Neural cell (in vitro differentiated cells): Measurements from ENCODE around the gene PLEKHA3. TPM values are rescaled to one million over a fixed set of nuclear protein-coding genes. Genes with fewer than 3 reads are reported as not detected.

Experiments
- H2AFZ ChIP-seq: fragments of 200-600, 300-800 bp; sonication (generic), shearing (Covaris generic); 2 replicates; pipeline ENCODE4 v1.6.0; 2014; ENCODE audit warnings: low read depth, mild to moderate bottlenecking, antibody characterized with exemption, low read length, moderate library complexity
- H3F3A ChIP-seq: fragments of 200-600 bp; shearing (Covaris generic); 2 replicates; pipeline ENCODE4 v1.6.1; 2016; ENCODE audit warnings: mild to moderate bottlenecking, moderate library complexity, mixed read lengths, antibody characterized with exemption, low read length; ENCODE audit not compliant: insufficient read depth, poor library complexity, severe bottlenecking
- H3K27ac ChIP-seq: fragments of 200-600, 300-800 bp; sonication (generic), shearing (Covaris generic); 2 replicates; pipeline ENCODE4 v1.5.1; 2014; ENCODE audit warnings: mild to moderate bottlenecking, low read length, moderate library complexity
- H3K27me3 ChIP-seq: fragments of 300-800, 200-600 bp; sonication (generic), shearing (Covaris generic); 2 replicates; pipeline ENCODE4 v1.6.0; 2014; ENCODE audit warnings: mild to moderate bottlenecking, low read depth, low read length, moderate library complexity; ENCODE audit not compliant: insufficient read depth
- H3K36me3 ChIP-seq: fragments of 300-800, 200-600 bp; sonication (generic), shearing (Covaris generic); 2 replicates; pipeline ENCODE4 v1.5.1; 2014; ENCODE audit warnings: mild to moderate bottlenecking, antibody characterized with exemption, low read length, moderate library complexity; ENCODE audit not compliant: insufficient read depth
- H3K4me2 ChIP-seq: fragments of 300-800, 200-600 bp; sonication (generic), shearing (Covaris generic); 2 replicates; pipeline ENCODE4 v1.6.0; 2014; ENCODE audit warnings: mild to moderate bottlenecking, low read length
- H3K4me3 ChIP-seq: fragments of 300-800, 200-600 bp; sonication (generic), shearing (Covaris generic); 2 replicates; pipeline ENCODE4 v1.5.1; 2014; ENCODE audit warnings: mild to moderate bottlenecking, low read length, moderate library complexity
- H3K79me2 ChIP-seq: fragments of 200-600 bp; shearing (Covaris generic); replicated peaks from 2 replicates; pipeline ENCODE4 v1.6.0; 2014; ENCODE audit warnings: mild to moderate bottlenecking, low read length, moderate library complexity; ENCODE audit not compliant: insufficient read depth
- H3K9ac ChIP-seq: fragments of 300-800, 200-600 bp; sonication (generic), shearing (Covaris generic); 2 replicates; pipeline ENCODE4 v1.6.1; 2016; ENCODE audit warnings: mild to moderate bottlenecking, low read length, mixed read lengths
- H3K9me2 ChIP-seq: fragments of 200-600 bp; shearing (Covaris generic); 2 replicates; pipeline ENCODE4 v1.6.1; 2016; ENCODE audit warnings: mild to moderate bottlenecking, low read length, mixed read lengths; ENCODE audit not compliant: insufficient read depth
- H3K9me3 ChIP-seq: fragments of 200-600, 300-800 bp; sonication (generic), shearing (Covaris generic); 2 replicates; pipeline ENCODE4 v1.6.1; 2016; ENCODE audit warnings: mild to moderate bottlenecking, mixed run types, low read length, moderate library complexity, mixed read lengths
- H4K20me1 ChIP-seq: fragments of 200-600 bp; shearing (Covaris generic); 2 replicates; pipeline ENCODE4 v1.6.1; 2016; ENCODE audit warnings: mild to moderate bottlenecking, mixed run types; ENCODE audit not compliant: insufficient read depth
- EP300 ChIP-seq: fragments of 450-650 bp; conservative IDR thresholded peaks from 2 replicates; pipeline ENCODE4 v1.6.1; 2014; ENCODE audit warnings: antibody characterized with exemption, mild to moderate bottlenecking, moderate library complexity; ENCODE audit not compliant: poor library complexity, severe bottlenecking
- EZH2 ChIP-seq: fragments of 200-600, 300-800 bp; shearing (Covaris generic), sonication (generic); IDR thresholded peaks from 2 replicates; pipeline ENCODE4 v1.6.1; 2014; ENCODE audit warnings: antibody characterized with exemption, low read length, borderline replicate concordance, mild to moderate bottlenecking; ENCODE audit not compliant: insufficient read depth, poor library complexity, severe bottlenecking
- MXI1 ChIP-seq: fragments of 450-650 bp; conservative IDR thresholded peaks from 2 replicates; pipeline ENCODE4 v1.6.1; 2014; ENCODE audit warnings: antibody characterized with exemption, mild to moderate bottlenecking; ENCODE audit not compliant: poor library complexity, severe bottlenecking
- POLR2AphosphoS5 ChIP-seq: IDR thresholded peaks from 2 replicates; pipeline ENCODE4 v1.6.1; 2012
- RAD21 ChIP-seq: fragments of 450-650 bp; conservative IDR thresholded peaks from 2 replicates; pipeline ENCODE4 v1.6.1; 2014; ENCODE audit warnings: antibody characterized with exemption, mild to moderate bottlenecking, moderate library complexity
- SMC3 ChIP-seq: fragments of 450-650 bp; conservative IDR thresholded peaks from 2 replicates; pipeline ENCODE4 v1.6.1; 2014; ENCODE audit warnings: antibody characterized with exemption, mild to moderate bottlenecking, moderate library complexity; ENCODE audit not compliant: poor library complexity
- TAF1 ChIP-seq: IDR thresholded peaks from 2 replicates; pipeline ENCODE4 v1.6.1; 2012; ENCODE audit warnings: low read depth
- polyA plus RNA-seq: library from polyadenylated mRNA; depleted of rRNA; stranded (reverse); fragments of >200 nt; gene quantifications from 2 replicates; pipeline ENCODE4 v1.2.3, GENCODE V29; 2014
- TF ChIP-seq, protein P1 (sequence below): IDR thresholded peaks from 2 replicates; pipeline ENCODE4 v1.6.1; 2012; ENCODE audit warnings: borderline replicate concordance
- TF ChIP-seq, protein P2 (sequence below): fragments of 450-650 bp; IDR thresholded peaks from 2 replicates; pipeline ENCODE4 v1.5.1; 2014; ENCODE audit warnings: antibody characterized with exemption, mild to moderate bottlenecking, moderate library complexity; ENCODE audit not compliant: poor library complexity, severe bottlenecking

Gene PLEKHA3
- polyA plus RNA-seq, 1 donor from 2014 or later = 16.8 TPM

DNA sequence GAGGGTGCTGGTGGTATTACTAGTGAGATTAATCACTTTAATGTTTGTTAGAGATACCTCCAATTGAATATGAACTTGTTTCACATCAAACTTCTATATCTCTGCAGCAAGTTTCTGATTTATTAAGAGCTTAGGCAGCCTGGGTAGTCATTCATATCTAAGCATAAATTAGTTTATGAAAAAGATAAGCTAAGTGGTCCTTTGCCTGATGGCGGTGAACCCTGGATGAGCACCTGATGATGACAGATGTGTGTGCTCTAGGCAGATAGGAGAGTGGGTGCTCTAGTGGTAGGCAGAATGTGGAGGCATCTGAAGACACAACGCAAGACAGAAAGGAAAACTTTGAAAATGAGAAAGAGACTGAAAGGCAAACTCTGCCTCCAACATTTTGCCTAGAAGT, 6.9 kb upstream of the PLEKHA3 start:
- H3K27ac ChIP-seq = no peak overlapping the region
- H3K36me3 ChIP-seq = no peaks in the 10 kb centered on the region
- H3K9me3 ChIP-seq = no peaks in the 10 kb centered on the region
- no peak overlapping the region for H3K4me3 ChIP-seq
- no peak overlapping the region for H2AFZ ChIP-seq
- no peaks in the 10 kb centered on the region for H3K9me2 ChIP-seq
- H3K9ac ChIP-seq = no peak overlapping the region
- TF ChIP-seq EP300 (no peak), EZH2 (no peak), MXI1 (no peak), TAF1 (no peak), POLR2AphosphoS5 (no peak), RAD21 (no peak), SMC3 (no peak)
- TF ChIP-seq, protein P1, sequence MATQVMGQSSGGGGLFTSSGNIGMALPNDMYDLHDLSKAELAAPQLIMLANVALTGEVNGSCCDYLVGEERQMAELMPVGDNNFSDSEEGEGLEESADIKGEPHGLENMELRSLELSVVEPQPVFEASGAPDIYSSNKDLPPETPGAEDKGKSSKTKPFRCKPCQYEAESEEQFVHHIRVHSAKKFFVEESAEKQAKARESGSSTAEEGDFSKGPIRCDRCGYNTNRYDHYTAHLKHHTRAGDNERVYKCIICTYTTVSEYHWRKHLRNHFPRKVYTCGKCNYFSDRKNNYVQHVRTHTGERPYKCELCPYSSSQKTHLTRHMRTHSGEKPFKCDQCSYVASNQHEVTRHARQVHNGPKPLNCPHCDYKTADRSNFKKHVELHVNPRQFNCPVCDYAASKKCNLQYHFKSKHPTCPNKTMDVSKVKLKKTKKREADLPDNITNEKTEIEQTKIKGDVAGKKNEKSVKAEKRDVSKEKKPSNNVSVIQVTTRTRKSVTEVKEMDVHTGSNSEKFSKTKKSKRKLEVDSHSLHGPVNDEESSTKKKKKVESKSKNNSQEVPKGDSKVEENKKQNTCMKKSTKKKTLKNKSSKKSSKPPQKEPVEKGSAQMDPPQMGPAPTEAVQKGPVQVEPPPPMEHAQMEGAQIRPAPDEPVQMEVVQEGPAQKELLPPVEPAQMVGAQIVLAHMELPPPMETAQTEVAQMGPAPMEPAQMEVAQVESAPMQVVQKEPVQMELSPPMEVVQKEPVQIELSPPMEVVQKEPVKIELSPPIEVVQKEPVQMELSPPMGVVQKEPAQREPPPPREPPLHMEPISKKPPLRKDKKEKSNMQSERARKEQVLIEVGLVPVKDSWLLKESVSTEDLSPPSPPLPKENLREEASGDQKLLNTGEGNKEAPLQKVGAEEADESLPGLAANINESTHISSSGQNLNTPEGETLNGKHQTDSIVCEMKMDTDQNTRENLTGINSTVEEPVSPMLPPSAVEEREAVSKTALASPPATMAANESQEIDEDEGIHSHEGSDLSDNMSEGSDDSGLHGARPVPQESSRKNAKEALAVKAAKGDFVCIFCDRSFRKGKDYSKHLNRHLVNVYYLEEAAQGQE = no peak
- TF ChIP-seq, protein P2, sequence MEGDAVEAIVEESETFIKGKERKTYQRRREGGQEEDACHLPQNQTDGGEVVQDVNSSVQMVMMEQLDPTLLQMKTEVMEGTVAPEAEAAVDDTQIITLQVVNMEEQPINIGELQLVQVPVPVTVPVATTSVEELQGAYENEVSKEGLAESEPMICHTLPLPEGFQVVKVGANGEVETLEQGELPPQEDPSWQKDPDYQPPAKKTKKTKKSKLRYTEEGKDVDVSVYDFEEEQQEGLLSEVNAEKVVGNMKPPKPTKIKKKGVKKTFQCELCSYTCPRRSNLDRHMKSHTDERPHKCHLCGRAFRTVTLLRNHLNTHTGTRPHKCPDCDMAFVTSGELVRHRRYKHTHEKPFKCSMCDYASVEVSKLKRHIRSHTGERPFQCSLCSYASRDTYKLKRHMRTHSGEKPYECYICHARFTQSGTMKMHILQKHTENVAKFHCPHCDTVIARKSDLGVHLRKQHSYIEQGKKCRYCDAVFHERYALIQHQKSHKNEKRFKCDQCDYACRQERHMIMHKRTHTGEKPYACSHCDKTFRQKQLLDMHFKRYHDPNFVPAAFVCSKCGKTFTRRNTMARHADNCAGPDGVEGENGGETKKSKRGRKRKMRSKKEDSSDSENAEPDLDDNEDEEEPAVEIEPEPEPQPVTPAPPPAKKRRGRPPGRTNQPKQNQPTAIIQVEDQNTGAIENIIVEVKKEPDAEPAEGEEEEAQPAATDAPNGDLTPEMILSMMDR = no peak
- no peaks in the 10 kb centered on the region for H4K20me1 ChIP-seq
- H3F3A ChIP-seq = no peaks in the 10 kb centered on the region
- H3K4me2 ChIP-seq = no peak overlapping the region
- no peaks in the 10 kb centered on the region for H3K27me3 ChIP-seq
- peaks cover 37% of the 10 kb centered on the region for H3K79me2 ChIP-seq

DNA sequence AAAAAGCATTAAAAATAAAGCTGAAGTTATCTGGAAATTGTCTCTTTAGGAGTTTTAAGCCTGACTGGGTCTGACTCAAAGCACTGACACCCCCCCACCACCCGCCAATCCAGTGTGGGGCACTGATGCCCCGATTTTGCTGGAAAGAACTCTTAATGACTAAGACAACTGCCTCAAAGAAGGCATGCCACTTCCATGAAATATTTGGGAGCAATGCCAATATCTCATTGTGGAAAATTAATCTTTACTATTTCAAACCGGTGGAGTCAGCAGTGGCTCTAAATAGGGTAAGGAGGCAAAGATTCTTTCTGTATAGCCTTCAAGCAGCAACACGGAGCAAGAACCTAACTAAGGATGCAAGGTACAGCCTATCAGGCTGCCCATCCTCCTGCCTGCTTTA, 6.3 kb upstream of the PLEKHA3 start:
- Histone ChIP-seq H3K9ac (no peak overlapping the region), H3K27ac (no peak overlapping the region), H3K79me2 (peaks cover 37% of the 10 kb centered on the region), H3K4me2 (no peak overlapping the region), H4K20me1 (no peaks in the 10 kb centered on the region), H3F3A (peaks cover 3% of the 10 kb centered on the region), H3K4me3 (peak overlapping the region; percentile 28), H3K27me3 (no peaks in the 10 kb centered on the region), H2AFZ (no peak overlapping the region), H3K36me3 (no peaks in the 10 kb centered on the region), H3K9me3 (no peaks in the 10 kb centered on the region), H3K9me2 (no peaks in the 10 kb centered on the region)
- no peak for TF ChIP-seq RAD21
- no peak for TF ChIP-seq POLR2AphosphoS5
- TF ChIP-seq TAF1 = no peak
- TF ChIP-seq MXI1 = no peak
- TF ChIP-seq EZH2 = no peak
- TF ChIP-seq, protein P2 = no peak
- TF ChIP-seq EP300 = no peak
- TF ChIP-seq SMC3 = no peak
- TF ChIP-seq, protein P1 = no peak
